GM18951 (cell line): ENCODE measurements around the gene RNF144A.
"Not testable (repeated sequence)": the region's sequence is repeated elsewhere in the genome, so short reads cannot be mapped to it uniquely, and the experiment has no call there.

Experiments used
- POLR2A ChIP-seq: IDR thresholded peaks from 4 replicates; pipeline ENCODE4 v1.6.1; 2011; ENCODE audit warnings: mild to moderate bottlenecking; ENCODE audit not compliant: insufficient read length, insufficient read depth; ENCODE audit errors: extremely low read depth
- in situ Hi-C: fragments of 300-500 bp; cut with MboI; formaldehyde crosslinking; loops from one replicate; pipeline ENCODE4 v1.12.0; 2022; ENCODE audit warnings: low sequenced_read_pairs, mixed read lengths, inconsistent platforms; ENCODE audit not compliant: unreplicated experiment

The RNF144A gene

GRCh38 chr2:6927753-6928152 lies 10.5 kb downstream of the RNF144A start:
- in situ Hi-C loops, result no loop called here
- no peak for TF ChIP-seq POLR2A

DNA sequence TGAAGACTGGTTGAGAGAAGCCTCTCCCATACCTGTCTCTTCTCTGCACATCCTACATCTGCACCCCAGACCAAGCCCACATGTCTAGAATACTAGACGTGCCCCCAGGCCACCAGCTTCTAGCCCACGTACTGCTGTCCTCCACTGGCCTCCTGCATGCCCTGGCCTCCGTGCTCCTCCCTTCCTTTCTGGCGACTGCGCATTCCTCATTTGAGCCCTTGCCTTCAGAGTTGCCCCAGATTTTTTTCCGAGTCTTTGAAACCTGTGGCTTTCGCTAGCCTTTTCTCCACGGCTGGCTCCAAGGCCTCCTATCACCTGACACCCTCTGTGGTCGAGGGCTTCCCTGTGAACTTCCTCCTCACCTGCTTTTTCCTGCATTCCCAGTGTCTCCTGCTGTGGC lies 11.2 kb downstream of the RNF144A start:
- TF ChIP-seq POLR2A, result no peak
- in situ Hi-C loops, result no loop called here

- in situ Hi-C loops, result no loop called here
- no peak for TF ChIP-seq POLR2A
Observed at GRCh38 chr2:6929196-6929819, 12.1 kb downstream of the RNF144A start.

GRCh38 chr2:6930923-6931647 lies 13.9 kb downstream of the RNF144A start:
- in situ Hi-C loops, result no loop called here
- TF ChIP-seq POLR2A, result no peak

DNA sequence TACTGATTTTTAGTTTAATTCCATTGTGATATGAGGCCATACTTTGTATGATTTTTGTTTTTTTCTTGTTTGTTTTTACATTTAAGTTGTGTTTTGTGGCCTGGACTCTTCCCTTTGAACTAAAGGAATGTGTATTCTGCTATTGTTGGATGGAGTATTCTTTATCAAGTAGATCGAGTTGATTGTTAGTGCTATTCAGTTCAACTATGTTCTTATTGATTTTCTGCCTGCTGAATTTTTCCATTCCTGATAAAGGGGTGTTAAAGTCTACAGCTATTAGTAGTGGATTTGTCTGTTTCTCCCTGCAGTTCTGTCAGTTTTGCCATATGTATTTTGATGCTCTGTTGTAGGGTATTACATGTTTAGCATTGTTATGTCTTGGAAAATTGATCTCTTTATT lies 14.5 kb downstream of the RNF144A start:
- TF ChIP-seq POLR2A, result no peak
- in situ Hi-C loops, result no loop called here

- in situ Hi-C loops, result no loop called here
Observed at GRCh38 chr2:6932206-6932605, 15.0 kb downstream of the RNF144A start.

GRCh38 chr2:6932828-6933227 lies 15.6 kb downstream of the RNF144A start:
- in situ Hi-C loops, result no loop called here

More at GRCh38 chr2:6932206-6932605, 15.0 kb downstream of the RNF144A start:
- TF ChIP-seq POLR2A, result no peak

GRCh38 chr2:6933911-6934310 lies 16.7 kb downstream of the RNF144A start:
- TF ChIP-seq POLR2A, result no peak
- in situ Hi-C loops, result no loop called here

More at GRCh38 chr2:6932828-6933227, 15.6 kb downstream of the RNF144A start:
- TF ChIP-seq POLR2A, result no peak

GRCh38 chr2:6934345-6934744 lies 17.1 kb downstream of the RNF144A start:
- in situ Hi-C loops, result no loop called here

GRCh38 chr2:6934758-6935651 lies 17.8 kb downstream of the RNF144A start:
- in situ Hi-C loops, result no loop called here
- TF ChIP-seq POLR2A, result no peak

More at GRCh38 chr2:6934345-6934744, 17.1 kb downstream of the RNF144A start:
- no peak for TF ChIP-seq POLR2A

- in situ Hi-C loops, result not testable (repeated sequence)
Observed at GRCh38 chr2:6935652-6936020, 18.4 kb downstream of the RNF144A start.

- in situ Hi-C loops, result no loop called here
- no peak for TF ChIP-seq POLR2A
Observed at GRCh38 chr2:6937157-6937556, 19.9 kb downstream of the RNF144A start.

DNA sequence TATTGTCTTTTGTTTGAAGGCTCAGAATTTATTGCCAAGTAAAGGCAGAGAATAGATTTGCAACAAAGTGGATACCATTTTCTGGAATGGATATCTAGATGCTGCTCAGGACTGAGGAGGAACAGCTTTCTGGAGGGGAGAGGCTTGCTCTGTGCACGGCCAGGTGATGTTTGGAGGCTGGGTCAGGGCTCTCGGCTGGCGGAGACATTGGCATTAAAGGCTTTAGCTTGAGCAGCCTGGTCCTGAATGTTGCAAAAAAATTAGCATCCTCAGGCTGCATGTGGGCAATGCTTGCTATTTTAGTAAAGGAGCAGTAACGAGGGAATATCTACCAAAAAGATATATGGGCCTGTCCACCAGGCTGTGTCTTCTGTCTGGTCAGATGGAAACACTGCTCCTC lies 20.4 kb downstream of the RNF144A start:
- in situ Hi-C loops, result no loop called here
- no peak for TF ChIP-seq POLR2A
